D721Med (cell line): ENCODE data around the gene FXYD2.

ENCODE experiments used
- DNase-seq: peaks from one replicate; pipeline ENCODE4 v3.0.0; 2011; ENCODE audit warnings: low spot score; ENCODE audit not compliant: insufficient read length
- FAIRE-seq: peaks from 2 replicates; lab custom pipeline; 2011; peaks lifted over from hg19 to GRCh38; lab: Jason Lieb, UNC
- TF ChIP-seq, protein P1 (sequence below): IDR thresholded peaks from 2 replicates; pipeline ENCODE4 v1.5.1; 2012; ENCODE audit warnings: mild to moderate bottlenecking, control low read depth; ENCODE audit not compliant: insufficient read depth; ENCODE audit errors: missing control alignments

The FXYD2 gene

DNA sequence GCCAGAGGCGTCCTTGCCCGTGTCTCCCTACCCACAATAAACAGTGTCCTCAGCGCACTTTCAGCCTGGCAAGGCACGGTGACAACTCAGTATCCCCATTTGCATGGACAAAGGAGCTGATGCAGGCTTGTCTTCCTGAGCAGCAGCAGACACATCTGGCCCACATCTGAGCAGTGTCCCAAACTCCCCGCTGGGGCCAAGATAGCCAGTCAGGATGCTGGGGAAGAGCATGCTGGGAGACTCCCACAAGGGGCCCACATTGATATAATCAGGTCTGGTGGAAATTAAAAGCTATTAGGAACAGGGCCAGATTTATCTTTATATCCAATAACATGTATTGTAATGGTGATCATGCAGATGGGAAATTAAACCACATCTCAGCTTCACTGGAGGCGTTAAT lies 52.2 kb downstream of the FXYD2 start:
- TF ChIP-seq, protein P1, sequence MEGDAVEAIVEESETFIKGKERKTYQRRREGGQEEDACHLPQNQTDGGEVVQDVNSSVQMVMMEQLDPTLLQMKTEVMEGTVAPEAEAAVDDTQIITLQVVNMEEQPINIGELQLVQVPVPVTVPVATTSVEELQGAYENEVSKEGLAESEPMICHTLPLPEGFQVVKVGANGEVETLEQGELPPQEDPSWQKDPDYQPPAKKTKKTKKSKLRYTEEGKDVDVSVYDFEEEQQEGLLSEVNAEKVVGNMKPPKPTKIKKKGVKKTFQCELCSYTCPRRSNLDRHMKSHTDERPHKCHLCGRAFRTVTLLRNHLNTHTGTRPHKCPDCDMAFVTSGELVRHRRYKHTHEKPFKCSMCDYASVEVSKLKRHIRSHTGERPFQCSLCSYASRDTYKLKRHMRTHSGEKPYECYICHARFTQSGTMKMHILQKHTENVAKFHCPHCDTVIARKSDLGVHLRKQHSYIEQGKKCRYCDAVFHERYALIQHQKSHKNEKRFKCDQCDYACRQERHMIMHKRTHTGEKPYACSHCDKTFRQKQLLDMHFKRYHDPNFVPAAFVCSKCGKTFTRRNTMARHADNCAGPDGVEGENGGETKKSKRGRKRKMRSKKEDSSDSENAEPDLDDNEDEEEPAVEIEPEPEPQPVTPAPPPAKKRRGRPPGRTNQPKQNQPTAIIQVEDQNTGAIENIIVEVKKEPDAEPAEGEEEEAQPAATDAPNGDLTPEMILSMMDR, result no peak
- no peak for DNase-seq
- FAIRE-seq, result no peak

DNA sequence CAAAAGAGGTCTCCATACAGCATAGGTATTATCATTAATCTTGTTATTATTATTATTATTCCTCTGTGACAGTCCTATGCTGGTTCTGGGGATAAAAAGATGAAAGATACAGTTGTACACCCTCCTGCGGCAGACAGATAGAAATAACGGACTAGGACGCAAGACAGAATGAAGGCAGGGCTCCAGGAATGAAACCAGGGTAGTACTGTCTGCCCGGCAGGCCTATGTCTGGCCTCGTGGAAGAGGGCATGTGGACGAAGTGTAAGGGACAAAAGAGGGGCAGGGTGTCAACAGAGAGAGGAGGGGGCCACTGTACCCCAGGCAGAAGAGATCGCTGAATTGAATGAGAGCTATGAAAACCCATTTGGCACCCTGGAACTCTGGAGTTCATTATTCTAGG lies 52.7 kb downstream of the FXYD2 start:
- TF ChIP-seq, protein P1, result no peak
- FAIRE-seq, result no peak
- DNase-seq, result no peak

DNA sequence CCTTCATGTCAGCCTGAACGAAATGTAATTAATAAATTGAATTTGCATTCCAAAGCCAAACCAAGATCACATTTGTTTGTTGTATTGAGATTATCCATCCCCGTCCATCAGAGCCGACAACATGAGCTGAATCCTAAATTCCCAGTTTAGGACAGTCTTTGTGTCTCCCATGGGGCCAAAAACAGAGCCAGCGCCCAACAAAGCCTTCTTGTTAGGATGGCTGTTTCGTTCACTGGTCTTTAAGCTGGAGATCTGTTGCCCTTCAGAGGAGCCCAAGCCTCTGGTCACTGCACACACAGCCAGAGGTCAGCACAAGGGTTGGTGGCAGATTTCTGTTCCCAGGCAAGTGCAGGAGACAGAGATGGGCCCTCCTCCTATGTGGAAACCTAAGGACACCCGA lies 53.3 kb downstream of the FXYD2 start:
- FAIRE-seq, result no peak
- TF ChIP-seq, protein P1, result no peak
- DNase-seq, result no peak

DNA sequence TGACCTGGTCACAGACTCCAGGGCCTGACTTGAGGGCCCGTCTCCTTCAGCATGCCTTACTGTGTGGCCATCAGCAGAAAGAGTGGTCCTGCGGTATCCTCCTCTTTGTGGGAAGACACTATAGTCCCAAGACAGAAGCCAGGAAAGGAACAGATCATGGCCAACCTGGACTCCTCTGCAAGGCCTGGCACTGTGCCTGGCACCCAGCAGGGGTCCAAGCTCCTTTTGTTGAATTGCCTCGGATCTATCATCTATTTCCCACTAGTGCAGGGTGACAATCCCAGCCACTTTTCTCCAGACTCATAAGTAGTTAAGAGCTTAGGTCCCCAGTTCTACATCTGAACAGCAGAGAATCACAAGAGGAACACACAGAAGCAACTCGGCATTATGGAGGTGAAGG lies 54.5 kb downstream of the FXYD2 start:
- DNase-seq (no peak), FAIRE-seq (no peak)
- TF ChIP-seq, protein P1, result no peak
